AG10803 (cell line): ENCODE measurements around the gene FBXL16.

ENCODE experiments used
- DNase-seq: peaks from one replicate; pipeline ENCODE4 v3.0.0; 2010; ENCODE audit warnings: low read depth
- H3K4me3 ChIP-seq: 2 replicates; pipeline ENCODE4 v1.5.1; 2011; ENCODE audit warnings: mild to moderate bottlenecking, low read length, control low read depth
- CTCF ChIP-seq: conservative IDR thresholded peaks from 2 replicates; pipeline ENCODE4 v1.5.1; 2011; ENCODE audit warnings: mild to moderate bottlenecking, low read length, control low read depth, inconsistent platforms

FBXL16 gene

GRCh38 chr16:710500-711075, 5.0 kb upstream of the FBXL16 start:
- DNase-seq, result no peak
- no peak overlapping the region for H3K4me3 ChIP-seq
- no peak for TF ChIP-seq CTCF

GRCh38 chr16:709566-710499, 4.2 kb upstream of the FBXL16 start:
- DNase-seq, result peak; percentile 62
- TF ChIP-seq CTCF, result no peak
- H3K4me3 ChIP-seq, result no peak overlapping the region

GRCh38 chr16:708959-709358, 3.4 kb upstream of the FBXL16 start:
- DNase-seq, result no peak
- TF ChIP-seq CTCF, result no peak
- H3K4me3 ChIP-seq, result no peak overlapping the region

GRCh38 chr16:708019-708418, 2.4 kb upstream of the FBXL16 start:
- no peak for TF ChIP-seq CTCF
- H3K4me3 ChIP-seq, result no peak overlapping the region
- DNase-seq, result no peak

GRCh38 chr16:707062-707538, 1.5 kb upstream of the FBXL16 start:
- H3K4me3 ChIP-seq, result no peak overlapping the region
- no peak for DNase-seq

GRCh38 chr16:706189-707061, 824 bp upstream of the FBXL16 start:
- no peak for TF ChIP-seq CTCF
- DNase-seq, result no peak
- H3K4me3 ChIP-seq, result no peak overlapping the region

More at GRCh38 chr16:707062-707538, 1.5 kb upstream of the FBXL16 start:
- no peak for TF ChIP-seq CTCF
